ENCODE measurements around the gene WRAP73.

WRAP73 gene

DNA sequence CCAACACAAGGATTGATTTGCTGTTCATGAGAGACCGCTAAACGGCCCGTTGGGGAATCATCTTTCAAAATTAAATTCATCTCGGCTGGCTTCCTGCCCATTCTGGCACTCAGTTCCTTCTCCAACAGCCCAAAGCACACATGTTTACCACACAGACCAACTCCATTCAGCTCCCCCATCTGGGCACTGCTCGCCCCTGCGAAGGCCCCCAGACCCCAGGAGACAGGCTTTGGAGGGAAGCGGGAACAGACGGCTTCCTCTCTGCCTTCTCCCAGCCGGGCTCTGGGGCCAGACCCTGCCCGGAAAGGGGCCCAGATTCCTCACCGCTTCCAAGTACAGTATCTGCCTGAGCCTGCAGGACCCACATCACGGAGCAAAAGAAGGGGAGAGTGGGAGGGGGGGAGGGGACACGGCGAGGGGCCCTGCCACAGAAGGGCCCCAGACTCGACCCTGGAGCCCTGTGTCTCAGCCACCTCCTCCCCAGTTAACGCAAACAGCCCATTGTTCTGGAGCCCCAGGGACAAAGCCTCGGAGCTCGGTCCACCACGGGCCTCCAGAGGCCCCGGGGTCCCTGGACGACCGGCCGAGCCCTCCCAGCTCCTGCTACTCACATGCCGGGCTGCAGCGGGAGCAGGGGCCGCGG, 39.3 kb downstream of the WRAP73 start:
- DNase-seq (ENCODE audit: low spot score), result no peak

DNA sequence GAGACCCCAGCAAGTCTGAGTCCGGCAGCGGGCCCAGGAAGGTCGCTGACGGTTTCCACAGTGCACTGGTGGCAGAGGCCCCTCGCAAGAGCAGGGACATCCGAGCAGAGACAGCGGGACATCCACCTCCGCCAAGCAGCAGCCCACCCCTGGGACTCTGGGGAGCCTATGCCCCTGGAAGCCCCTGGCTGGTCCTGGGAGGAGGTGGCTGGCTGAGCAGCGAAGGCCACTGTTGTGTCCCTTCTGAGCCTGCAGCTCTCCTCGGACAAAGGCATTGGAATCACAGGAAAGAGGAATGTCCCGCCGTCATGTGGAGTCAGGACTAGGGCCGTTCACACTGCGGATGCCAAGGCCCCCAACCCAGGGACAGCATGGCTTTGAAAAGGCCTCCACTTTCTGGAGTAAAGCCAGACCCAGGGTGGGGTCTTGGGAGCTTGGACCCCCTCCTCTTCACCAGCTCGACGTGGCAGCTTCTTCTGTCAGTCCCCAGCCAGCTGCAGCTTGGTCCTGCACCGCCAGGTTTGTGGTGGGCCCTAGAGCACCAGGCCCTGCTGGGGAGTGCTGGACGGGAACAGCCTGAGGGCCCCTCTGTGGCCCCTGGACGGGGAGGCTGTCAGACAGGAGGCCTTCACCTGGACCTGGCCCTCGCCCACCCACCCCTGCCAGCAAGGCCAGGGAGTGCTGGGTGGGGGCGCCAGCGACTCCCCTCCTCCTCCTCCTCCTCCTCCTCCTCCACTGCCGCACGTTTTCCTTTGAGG, 40.0 kb downstream of the WRAP73 start:
- DNase-seq (ENCODE audit: low spot score), result no peak

DNA sequence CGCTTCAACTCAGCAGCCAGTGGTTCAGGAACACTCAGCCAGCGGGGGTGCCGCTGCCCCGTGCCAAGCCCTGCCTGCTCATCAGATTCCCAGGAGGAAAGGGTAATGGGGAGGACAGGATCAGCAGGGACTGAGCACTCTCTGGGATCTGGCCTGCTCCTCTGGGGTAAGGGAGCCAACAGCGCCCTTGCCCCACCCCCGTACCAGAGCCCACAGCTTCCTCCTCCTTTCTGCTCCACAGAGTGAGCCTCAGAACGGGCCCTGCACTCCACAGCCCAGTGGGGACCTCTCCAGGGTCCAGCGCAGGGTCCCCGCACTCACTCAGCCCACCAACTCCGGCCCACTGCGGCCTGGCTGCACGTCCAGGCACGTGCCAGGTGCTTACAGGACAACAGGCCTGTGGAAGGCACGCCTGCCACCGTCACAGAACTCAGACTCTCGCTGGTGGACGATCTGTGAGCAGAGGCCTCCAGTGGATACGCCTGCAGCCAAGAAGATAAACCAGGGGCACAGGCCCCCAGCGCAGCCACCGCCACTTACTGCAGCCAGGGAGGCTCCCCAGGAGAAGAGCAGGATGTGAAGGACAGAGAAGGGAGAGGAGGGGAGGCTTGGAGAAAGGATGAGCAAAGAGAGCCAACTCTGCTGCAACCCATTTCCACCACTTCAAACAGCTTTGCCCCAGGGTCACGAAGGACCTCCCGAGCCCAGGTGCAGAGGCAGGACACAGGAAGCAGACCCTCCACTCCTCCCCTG, 40.7 kb downstream of the WRAP73 start:
- DNase-seq (ENCODE audit: low spot score), result no peak

GRCh38 chr1:3608154-3608553, 41.7 kb downstream of the WRAP73 start:
- no peak for DNase-seq (ENCODE audit: low spot score)

GRCh38 chr1:3607703-3608065, 42.2 kb downstream of the WRAP73 start:
- DNase-seq (ENCODE audit: low spot score), result no peak

DNA sequence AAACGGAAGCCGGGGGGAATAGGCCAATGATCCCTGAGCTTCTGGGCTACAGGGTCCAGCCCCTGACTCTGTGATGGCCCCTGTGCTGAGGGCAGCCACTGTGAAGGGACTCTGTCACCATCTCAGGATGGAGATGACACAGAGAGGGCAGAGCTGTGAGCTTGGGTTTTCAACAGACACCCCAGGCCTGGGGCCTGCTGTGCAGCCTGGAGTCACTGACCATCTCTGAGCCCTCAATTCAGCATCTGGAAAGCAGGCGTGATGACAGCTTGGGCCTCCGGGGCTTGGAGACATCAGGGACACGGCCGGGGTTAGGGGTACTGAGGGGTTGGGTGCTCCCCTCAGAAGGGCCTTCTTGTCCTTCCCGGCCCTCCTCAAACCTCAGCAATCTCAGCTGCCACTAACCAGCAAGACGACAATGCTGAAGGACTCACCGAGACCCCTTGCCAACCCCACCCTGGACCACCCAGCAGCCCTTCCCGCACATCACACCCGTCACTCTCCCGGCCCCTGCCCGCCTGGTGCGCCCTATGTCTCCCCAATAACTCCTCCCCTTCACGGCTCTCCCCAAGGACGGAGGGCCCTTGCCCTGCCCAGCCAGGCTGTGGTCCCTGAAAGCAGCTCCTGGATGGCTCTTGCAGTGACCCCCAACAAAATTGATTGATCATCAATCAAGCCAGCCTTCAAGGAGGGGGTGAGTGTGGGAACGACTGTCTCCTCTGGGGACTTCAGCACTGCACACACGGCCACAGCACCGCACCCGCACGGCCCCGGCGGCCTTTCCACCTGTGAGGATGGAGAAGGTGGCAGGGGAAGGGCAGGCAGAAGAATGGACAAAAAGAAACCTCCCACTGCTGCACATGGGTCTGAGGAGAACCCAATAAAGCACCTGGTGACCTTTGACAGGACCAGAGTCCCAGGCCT, 42.9 kb downstream of the WRAP73 start:
- DNase-seq (ENCODE audit: low spot score), result no peak

- no peak for DNase-seq (ENCODE audit: low spot score)
Measured at GRCh38 chr1:3604997-3605823, 44.7 kb downstream of the WRAP73 start.

DNA sequence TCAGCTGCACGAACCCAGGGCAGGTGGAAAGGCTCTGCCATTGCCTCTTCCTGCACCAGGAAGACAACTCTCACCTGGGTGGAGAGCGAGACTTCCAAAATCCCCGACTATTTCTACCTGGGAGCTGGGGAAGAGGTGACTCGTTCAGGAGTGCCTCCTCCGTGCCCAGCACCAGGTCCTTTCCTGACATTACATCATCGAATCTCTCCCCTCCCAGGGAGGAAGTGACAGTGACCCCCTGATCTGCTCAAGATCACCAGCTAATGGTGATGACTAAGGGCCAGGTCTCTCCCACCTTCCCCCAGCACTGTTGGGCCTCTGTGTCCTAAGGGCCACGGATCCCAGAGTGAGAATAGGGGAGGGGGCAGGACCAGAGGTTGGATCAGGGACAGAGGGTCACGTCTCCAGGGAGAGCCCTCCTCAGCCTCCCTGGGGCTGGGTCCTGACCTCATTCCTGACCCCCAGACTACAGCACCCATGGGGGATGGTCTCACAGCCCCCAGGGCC, 45.4 kb downstream of the WRAP73 start:
- no peak for DNase-seq (ENCODE audit: low spot score)

DNA sequence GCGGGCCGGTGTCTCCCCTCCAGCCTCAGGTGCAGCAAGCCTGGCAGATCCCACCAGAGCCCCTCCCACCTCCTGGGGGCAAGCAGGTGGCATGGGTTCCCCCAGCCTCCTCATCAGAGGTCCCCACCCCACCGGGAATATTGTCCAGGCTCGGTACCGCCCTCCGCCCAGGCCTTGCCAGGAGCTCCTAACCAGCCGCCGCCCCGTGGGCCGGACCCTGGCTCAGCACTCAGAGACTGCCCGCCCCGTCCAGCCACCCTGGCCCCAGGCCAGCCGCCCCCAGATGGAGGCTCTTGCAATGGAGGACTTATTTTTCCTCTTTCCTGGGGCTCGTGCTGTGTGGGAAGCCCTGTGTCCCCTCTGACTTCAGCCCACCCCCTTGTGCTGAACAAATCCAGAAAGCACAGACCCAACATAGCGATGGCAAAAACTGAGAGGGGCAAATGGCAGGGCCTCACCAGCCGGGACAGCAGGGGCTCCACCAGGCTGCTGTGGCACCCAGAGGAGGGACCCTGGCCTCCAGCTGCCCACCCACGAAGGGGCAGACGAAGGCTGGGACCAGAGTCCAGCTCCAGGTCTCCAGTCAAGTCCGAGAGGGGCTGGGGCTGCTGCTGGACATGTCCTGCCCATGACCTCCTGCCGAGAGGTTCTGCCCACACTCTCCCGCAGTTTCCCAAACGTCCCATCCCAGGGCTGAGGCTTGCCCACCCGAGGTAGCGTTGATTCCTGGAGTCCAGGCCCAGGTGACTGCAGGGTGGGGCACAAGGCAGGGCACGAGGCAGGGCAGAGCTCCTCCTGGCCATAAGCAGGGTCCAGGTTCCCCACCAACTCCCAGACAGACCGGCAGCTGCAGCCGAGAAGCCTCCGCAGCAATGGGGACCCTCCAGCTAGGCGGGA, 46.1 kb downstream of the WRAP73 start:
- DNase-seq (ENCODE audit: low spot score), result no peak

DNA sequence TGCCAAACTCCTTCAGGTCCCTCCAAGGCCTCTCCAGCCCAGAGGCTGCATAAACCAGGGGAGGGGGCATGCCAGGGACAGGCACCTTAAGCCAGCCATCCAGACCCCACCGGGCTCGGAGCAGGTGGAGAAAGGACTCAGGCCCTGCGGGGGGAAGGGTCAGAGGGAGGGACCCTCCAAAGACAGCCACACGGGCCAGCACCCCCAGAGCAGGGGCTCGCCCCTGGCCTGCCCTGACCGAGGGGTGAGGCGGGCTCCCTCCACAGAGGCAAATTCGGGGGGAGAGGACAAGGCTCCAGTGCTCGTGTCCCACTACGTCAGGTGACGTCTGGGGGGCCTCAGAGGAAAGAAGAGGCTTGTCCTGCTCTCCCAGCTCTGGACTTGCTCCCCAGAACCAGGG, 46.7 kb downstream of the WRAP73 start:
- DNase-seq (ENCODE audit: low spot score), result no peak

- DNase-seq (ENCODE audit: low spot score), result no peak
Measured at GRCh38 chr1:3602375-3602774, 47.5 kb downstream of the WRAP73 start.

GRCh38 chr1:3601743-3602142, 48.2 kb downstream of the WRAP73 start:
- no peak for DNase-seq (ENCODE audit: low spot score)

- no peak for DNase-seq (ENCODE audit: low spot score)
Measured at GRCh38 chr1:3600354-3600753, 49.5 kb downstream of the WRAP73 start.

GRCh38 chr1:3599816-3600215, 50.1 kb downstream of the WRAP73 start:
- DNase-seq (ENCODE audit: low spot score), result no peak

GRCh38 chr1:3599286-3599811, 50.6 kb downstream of the WRAP73 start:
- no peak for DNase-seq (ENCODE audit: low spot score)

DNA sequence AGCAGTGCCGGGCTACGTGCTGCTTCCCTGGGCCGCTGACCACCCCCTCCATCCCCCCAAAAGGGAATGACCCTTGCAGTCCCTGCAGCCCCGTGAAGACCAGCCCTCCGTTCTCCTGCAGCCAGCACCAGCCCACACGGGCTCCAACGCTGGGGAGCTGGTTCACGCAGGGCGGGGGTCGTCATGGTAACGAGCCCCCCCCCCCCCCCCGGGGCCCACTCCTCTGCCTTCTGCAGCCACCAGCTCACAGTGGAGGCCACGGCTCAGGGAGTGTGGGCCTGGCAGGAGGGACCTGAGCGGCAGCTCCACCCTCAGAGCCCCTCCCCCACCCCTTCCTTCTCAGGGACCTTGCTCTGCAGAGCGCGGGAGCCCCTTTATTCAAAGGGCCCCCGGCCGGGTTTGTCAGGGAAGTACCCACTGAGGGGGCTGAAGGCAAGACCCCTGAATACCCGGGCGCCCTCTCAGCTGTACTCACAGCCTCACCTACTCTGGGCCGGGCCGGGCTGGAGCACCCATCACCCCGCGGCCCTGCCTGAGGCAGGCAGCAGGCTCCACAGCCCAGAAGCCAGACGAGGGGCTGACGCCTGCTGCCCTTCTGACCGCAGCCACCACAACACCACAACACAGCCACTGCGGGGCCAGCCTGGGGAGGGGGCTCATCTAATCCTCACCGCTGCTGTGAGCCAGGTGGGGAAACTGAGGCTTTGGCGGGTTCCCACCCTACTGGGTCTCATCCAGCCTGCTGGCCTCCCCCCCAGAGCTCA, 51.2 kb downstream of the WRAP73 start:
- DNase-seq (ENCODE audit: low spot score), result no peak

DNA sequence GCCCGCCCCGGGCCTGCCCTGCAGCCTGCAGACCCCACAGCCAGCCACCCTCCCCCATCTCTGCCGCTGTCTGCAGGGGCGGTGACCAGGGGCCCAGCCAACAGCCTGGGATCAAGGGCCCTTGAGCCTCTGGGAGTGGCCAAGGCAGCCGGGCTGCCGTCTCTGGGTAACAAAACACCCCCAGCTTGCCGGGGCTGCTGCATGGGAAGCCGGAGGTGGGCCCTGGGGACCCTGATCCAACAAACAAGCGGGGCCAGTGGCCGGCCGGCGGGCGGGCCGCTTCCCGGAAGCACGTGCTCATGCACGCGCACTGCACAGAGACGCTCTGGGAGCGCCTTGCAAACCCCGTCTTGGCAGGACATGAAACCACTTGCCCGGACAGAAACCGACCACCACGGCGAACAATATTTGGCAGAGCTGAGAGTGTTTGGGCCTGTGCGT, 51.8 kb downstream of the WRAP73 start:
- no peak for DNase-seq (ENCODE audit: low spot score)

DNA sequence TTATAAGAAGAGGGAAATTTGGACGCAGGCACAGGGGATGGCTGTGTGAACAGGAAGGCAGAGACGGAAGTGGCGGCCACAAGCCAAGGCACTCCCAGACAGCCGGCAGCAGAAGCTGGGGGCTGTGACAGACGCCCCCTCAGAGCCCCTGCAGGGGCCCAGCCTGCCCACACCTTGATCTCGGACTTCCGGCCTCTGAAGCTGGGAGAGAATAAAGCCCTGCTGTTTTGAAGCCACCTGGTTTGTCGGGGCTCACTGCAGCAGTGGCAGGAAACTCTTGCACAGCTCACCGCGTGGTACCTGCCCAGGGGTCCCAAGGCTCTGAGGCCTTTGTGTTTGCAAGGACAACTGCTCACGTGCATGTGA, 52.3 kb downstream of the WRAP73 start:
- DNase-seq (ENCODE audit: low spot score), result peak; percentile 4

All from CD4-positive, alpha-beta T cell treated with Interleukin-2 at 100 ng/mL for 4 hours (primary cell).